ENCODE results near the gene ERG.

GRCh38 chr21:38460171-38460742 is 38.0 kb downstream of the ERG start:
- TF ChIP-seq, protein P1, sequence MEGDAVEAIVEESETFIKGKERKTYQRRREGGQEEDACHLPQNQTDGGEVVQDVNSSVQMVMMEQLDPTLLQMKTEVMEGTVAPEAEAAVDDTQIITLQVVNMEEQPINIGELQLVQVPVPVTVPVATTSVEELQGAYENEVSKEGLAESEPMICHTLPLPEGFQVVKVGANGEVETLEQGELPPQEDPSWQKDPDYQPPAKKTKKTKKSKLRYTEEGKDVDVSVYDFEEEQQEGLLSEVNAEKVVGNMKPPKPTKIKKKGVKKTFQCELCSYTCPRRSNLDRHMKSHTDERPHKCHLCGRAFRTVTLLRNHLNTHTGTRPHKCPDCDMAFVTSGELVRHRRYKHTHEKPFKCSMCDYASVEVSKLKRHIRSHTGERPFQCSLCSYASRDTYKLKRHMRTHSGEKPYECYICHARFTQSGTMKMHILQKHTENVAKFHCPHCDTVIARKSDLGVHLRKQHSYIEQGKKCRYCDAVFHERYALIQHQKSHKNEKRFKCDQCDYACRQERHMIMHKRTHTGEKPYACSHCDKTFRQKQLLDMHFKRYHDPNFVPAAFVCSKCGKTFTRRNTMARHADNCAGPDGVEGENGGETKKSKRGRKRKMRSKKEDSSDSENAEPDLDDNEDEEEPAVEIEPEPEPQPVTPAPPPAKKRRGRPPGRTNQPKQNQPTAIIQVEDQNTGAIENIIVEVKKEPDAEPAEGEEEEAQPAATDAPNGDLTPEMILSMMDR (conservative IDR thresholded peaks at IDR 0.05; ENCODE audit: low read length), result no peak
- no peak for TF ChIP-seq EZH2phosphoT487 (IDR thresholded peaks at IDR 0.05; ENCODE audit: borderline replicate concordance, low read depth, low read length)

Data from OCI-LY7 (cell line).